Measurements from ENCODE around the gene CNPY4.

The CNPY4 gene, protein sequence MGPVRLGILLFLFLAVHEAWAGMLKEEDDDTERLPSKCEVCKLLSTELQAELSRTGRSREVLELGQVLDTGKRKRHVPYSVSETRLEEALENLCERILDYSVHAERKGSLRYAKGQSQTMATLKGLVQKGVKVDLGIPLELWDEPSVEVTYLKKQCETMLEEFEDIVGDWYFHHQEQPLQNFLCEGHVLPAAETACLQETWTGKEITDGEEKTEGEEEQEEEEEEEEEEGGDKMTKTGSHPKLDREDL

DNA sequence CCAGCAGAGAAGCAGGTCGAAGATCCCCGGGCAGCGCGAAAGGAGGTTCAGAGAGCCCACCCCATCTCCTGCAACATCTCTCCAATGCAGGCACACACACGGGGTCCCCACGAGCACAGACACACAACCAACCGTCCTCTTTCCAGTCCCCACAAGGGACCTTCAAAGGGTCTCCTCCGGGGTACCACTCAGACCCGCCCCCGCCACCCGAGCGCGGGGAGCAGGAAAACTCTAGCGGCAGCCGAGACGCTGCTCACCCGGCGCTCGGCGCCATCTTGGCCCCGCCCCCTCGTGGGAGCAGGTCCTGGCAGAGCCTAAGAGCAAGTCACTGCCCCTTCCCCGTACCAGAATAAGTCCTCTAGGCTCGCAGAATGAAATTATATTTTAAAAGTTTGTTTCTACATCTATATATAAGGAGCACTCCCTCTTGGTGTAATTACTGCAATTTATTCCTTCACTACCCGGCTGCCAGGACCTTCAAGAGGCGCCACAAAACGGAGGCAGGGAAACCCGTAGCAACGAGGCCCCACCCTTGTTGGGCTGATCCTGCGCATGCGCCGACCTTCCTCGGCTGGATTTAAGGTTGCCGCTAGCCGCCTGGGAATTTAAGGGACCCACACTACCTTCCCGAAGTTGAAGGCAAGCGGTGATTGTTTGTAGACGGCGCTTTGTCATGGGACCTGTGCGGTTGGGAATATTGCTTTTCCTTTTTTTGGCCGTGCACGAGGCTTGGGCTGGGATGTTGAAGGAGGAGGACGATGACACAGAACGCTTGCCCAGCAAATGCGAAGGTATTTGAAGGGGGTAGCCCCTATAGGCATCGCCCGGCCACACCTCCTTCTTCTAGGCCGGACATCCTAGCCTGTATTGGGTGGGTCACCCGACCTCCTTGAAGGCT, at the start of gene CNPY4, which contains the start of gene TAF6:
Gene CNPY4 (plus strand): TSS at position 563 of the 898 bp plus-strand sequence. CDS start 111 bp downstream, at position 674.
Gene TAF6 (minus strand): TSS at position 287 of the 898 bp plus-strand sequence. CDS start 5,149 bp downstream, outside the sequence.
- peak; percentile 97 for DNase-seq (ENCODE audit: low spot score)

DNA sequence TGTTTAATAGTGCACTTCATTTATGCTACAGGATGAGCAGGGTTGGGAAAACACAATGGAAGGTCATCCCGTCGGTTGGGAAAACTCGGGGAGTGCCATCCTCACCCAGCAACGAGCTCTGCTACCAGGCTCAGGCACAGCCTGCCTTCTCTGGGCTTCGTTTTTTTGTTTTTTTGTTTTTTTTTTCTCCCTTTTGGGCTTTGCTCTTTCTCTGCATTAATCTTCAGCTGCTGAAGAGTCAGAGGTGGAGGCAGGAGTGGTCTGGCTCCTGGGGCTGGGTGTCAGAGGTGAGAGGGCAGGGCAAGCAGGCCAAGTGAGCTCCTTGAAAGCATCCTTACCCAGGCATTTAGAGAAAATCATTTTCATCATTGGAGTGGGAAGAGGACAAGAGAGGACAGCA, 49.4 kb upstream of the CNPY4 start:
- no peak for DNase-seq (ENCODE audit: low spot score)

DNA sequence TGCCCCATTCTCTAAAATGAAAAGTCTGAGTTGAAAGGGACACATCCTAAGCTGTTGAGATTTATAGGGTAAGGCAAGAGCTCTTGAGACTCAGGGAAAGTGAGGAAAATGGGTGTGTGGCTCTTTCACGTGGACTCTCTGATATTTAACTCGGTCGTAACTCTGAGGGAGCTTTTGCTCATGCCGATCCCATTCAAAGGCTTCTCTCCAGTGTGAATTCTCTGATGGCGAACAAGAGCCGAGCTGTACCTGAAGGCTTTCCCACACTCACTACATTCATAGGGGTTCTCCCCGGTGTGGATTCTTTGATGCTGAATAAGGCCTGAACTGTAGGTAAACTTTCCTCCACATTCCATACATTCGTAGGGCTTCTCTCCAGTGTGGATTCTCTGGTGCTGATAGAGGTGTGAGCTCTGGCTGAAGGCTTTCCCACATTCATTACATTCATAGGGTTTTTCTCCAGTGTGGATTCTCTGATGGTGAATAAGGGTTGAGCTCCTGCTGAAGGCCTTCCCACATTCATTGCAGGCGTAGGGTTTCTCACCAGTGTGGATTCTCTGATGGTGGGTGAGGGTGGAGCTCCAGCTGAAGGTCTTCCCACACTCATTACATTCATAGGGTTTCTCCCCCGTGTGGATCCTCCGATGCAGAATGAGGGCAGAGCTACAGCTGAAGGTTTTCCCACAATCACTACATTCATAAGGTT, 48.3 kb upstream of the CNPY4 start:
- DNase-seq (ENCODE audit: low spot score), result no peak

DNA sequence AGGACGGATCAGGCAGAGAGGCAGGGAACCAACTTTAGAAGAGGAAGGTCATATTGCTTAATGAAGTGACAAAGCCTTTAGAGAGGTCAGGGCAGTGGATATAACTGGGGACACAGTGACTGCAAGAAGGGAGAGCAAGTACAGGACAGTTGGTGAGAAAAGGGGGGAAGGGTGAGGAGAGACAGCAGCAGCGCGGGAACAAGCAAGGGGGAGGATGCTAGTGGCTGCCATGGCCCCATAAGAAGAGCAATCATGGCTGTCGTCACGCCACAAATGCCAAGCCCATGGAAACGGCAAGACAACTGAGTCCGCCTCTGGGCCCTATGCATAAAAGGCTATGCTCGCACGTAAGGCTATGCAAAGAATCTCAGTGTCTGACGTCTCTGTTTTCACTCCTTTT, 47.0 kb upstream of the CNPY4 start:
- no peak for DNase-seq (ENCODE audit: low spot score)

DNA sequence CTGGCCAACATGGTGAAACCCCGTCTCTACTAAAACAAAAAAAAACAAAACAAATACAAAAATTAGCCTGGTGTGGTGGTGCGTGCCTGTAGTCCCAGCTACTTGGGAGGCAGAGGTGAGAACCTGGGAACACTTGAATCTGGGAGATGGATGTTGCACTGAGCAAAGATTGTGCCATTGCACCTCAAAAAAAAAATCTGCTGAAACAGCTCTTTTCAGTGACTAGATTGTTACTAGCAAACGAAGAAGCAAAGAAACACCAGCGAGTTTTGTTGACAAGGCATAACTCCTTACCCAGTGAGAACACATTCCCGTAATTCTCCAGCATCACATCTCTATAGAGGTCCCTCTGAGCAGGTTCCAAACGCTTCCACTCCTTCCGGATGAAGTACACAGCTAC, 44.6 kb upstream of the CNPY4 start:
- DNase-seq (ENCODE audit: low spot score), result no peak

DNA sequence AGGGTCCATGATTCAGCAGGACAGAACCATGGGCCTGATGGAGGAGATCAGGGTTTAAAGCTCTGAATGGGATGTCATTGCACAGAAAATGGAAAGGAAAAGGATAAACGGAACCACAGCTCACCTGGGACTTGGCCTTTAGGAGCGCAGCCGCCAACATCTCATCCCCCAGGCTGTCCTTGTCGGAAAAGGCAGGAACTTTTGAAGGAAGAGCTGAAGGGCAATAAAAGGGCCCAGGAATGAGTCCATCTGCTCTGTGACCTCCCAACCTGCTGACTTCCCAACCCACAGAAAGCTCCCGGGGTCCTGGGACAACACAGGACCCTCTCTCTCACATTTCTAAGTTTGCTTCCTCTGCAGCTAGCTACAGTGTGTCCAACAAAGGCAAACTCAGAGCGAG, 44.0 kb upstream of the CNPY4 start:
- DNase-seq (ENCODE audit: low spot score), result no peak

DNA sequence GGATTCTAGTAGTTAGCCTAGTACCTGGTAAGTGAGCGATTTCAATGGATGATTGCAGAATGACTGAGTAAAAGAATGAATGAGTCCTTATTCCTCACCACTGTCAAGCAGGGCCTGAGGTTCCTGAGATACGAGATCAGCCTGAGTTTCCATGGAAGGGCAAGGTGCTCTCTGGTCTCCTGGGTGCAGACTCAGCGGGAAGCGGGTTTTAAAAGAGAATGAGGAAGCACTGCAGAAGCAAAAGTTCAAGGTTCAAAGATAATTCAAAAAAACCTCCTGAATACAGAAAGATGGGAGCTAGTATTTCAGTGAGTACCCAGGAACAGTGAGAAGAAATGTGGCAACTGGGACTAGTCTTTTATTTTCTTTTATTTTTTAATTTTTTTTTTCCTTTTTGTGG, 42.2 kb upstream of the CNPY4 start:
- no peak for DNase-seq (ENCODE audit: low spot score)

DNA sequence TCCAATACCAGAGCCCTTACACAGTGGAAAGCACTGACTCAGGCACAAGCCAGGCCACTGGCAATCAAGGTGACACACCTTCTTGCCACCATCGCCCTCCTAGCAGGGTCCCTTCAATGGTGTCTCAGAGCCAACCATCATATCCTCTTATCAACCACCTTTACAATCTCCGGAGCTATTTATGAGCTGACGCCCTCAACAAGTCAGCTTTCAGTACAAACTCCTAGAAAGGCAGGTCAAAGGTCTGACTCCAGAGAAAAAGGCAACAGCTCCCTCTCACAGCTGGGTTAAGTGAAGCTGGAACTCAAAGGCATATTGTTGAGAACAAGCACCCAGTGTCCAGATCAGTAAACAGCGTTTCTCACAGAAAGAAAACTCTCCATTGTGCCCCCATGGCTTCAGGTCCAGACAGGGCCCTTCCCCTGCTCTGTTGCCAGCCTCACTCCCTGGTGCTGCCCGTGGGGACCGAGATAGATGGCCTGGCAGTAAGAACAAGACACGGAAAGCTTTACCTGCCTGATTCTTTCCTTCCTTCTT, 40.3 kb upstream of the CNPY4 start:
- no peak for DNase-seq (ENCODE audit: low spot score)

DNA sequence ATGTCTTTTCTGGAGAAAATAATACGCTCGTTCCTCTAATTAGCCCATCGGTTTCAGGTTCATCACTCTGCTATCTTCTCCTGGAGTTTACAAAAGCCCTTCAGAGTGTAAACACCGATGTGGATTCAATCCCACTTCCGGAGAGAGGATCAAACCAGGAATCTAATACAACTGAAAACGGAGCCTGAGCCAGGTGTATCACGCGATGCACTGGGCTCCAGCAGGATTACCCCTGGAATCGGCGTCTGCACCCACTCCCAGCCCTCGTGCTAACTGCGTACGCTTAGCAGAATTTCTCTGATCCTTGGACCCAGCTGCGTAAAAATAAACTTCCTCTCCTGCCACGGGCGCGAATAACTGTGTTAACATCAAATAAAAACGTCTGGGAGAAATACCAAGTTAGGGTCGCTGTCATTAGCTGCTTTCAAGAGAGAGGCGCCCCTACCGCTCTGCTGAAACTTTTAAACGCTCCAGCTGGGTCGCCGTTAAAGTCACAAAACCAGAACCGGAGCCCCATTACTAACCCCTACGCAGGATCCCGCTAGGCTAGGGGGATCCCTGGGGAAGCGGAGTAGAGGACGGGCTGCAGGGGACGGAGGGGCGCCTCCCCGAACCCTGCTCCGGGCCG, 38.4 kb upstream of the CNPY4 start:
- DNase-seq (ENCODE audit: low spot score), result no peak

DNA sequence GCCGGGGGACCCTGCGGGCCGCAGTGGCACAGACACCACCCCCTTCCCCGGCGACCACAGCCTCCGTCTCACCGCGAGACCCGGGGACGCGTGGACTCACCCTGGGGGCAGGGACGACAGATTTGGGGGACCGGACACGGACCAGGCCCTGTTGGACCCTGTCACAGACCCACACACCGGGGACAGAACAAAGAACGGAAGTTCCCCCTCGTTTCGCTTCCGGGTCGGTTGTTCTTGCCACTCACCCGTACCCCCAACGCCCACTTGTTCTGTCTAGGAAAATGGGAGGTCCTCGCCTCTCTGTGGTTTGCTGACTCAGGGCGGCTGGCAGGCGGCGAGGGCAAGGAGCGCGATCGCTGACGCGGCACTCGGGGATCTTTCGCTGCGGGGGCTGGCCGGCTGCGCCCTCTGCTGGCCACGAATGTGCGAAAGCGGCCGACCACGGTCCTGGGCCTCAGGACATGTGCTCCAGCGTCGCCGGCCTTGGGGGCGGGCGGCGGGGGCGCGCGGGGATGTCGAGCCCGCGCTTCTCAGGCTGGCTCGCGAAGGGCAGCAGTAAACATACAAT, 37.8 kb upstream of the CNPY4 start, which contains the start of gene ZNF3:
Gene ZNF3 (minus strand): TSS at position 189 of the 568 bp plus-strand sequence. CDS start 4,366 bp downstream, outside the sequence.
- peak; percentile 97 for DNase-seq (ENCODE audit: low spot score)

DNA sequence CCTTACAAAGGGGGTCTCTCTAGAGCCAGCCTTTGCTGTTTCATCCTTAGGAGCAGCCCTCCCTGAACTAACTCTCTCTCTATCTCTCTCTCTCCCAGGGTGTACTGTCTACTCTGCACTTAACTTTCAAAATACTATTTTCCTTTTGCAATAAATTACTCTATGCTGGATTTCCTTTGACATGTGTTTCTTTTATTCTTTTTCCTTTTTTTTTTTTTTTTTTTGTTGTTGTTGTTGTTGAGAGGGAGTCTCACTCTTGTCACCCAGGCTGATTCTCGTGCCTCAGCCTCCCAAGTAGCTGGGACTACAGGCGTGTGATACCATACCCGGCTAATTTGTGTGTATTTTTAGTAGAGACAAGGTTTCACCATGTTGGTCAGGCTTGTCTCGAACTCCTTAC, 36.5 kb upstream of the CNPY4 start:
- DNase-seq (ENCODE audit: low spot score), result no peak

DNA sequence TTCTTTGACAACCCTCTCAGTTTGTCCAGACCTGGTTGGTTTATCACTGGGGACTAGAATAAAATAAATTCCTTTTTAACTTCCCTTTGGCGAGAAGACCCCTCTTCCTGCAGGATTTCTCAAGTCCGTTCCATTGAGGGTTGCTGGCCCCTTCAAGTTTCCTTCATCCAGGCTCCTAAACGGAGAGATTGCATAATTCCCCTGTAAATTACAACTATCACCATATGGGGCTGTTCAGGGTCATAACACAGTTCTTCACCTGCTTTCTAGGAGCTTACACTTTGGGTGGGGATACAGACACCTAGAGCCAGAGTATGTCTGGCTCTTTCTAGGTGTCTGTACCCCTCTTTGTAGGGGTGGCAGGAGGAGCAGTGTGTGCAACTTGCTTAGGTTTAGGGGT, 33.9 kb upstream of the CNPY4 start:
- DNase-seq (ENCODE audit: low spot score), result no peak

DNA sequence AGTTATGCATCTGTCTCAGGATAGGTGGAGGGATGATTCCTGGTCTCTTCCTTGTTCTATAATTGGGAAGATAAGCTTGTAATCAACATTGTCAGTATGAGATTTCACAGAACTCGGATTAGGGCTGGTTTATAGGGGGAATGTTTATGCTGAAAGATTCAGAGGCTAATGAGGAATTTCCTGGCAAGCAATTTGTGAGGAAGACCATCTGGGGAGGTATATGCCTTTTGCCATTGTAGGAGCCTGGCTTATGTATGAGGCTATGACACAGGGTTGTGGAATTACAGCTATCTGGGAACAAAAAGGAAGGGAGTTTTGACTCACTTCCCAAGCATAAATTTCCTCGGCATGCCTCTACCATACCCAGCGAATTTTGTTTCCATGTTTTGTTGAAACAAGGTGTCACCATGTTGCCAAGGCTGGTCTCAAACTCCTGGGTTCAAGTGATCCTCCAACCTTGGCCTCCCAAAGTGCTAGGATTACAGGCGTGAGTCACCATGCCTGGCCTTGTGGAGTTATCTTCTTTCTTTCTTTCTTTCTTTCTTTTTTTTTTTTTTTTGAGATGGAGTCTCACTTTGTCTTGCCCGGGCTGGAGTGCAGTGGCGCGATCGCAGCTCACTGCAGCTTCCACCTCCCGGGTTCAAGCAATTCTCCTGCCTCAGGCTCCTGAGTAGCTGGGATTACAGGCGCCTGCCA, 32.2 kb upstream of the CNPY4 start:
- DNase-seq (ENCODE audit: low spot score), result peak; percentile 99

DNA sequence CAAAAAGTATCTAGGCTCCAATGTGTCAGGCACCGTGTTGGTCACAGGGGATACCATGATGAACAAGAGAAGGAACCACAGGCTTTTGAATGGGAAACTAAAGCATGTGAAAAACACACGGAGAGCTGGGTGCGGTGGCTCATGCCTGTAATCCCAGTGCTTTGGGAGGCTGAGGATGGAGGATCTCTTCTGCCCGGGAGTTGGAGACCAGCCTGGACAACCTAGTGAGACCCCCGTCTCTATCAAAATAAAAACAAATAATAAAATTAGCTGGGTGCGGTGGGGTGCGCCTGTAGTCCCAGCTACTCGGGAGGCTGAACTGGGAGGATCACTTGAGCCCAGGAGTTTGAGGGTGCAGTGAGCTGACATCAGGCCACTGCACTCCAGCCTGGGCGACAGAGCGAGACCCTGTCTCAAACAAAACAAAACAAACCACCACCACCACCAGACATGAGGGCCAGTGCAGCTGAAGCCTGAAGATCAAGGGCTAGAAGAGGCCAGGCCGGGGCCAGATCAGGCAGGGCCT, 31.3 kb upstream of the CNPY4 start:
- DNase-seq (ENCODE audit: low spot score), result no peak

DNA sequence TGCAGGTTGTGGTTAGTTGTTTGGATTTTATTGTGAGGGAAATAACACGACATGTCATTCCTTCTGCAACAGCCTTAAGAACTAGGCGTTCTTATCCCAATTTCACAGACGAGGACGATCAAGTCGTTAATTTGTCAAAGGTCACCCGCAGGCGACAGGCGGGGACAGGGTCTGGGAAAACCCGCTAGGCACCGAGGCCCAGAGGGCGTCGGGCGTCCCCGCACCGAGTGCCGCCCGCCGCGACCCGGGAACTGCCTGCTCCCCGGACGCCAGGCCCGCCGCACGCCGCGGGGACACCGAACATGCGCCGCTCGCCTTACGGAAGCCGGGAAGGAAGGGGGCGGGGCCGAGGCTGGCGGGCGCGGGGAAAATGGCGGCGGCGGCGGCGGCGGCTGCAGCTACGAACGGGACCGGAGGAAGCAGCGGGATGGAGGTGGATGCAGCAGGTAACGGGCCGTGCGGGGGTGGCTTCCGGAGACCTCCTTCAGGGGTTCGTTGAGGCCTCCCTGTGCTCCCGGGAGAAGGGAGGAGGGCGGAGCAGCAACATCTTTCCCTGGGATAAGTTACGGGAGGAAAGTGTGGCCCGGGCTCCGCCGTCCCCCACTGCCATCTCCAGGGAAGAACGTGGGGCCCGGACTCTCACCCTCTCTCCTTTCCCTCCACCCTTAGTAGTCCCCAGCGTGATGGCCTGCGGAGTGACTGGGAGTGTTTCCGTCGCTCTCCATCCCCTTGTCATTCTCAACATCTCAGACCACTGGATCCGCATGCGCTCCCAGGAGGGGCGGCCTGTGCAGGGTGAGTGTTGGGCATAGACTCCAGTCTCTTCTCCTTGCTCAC, 30.6 kb upstream of the CNPY4 start, which contains the start of gene COPS6:
Gene COPS6 (plus strand): TSS at position 349 of the 837 bp plus-strand sequence. CDS start 22 bp downstream, at position 371.
- no peak for DNase-seq (ENCODE audit: low spot score)

DNA sequence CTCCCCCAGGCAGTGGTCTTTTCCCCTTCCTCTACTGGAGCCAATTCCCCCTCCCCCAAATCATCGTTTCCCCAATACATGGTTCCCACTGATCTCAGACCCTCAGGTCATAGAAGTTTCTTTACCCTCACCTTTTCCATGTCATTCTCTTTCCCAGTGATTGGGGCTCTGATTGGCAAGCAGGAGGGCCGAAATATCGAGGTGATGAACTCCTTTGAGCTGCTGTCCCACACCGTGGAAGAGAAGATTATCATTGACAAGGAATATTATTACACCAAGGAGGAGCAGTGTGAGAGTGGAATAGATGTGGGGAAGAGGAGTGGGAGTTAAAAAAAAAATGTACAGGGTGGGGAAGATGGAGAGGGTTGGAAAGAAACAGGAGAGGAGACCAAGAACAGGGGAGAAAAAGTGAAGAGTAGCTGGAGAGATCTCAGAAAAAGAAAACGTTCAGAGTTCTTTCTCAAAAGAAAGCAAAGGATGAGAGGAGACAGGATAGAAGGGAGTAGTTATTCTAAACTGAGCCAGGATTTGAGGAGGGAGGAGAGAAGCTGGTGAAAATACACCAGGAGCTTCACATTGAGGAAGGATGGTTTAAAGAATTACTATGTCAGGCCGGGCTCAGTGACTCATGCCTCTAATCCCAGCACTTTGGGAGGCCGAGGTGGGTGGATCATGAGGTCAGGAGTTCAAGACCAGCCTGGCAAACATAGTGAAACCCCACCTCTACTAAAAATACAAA, 29.8 kb upstream of the CNPY4 start:
- no peak for DNase-seq (ENCODE audit: low spot score)

DNA sequence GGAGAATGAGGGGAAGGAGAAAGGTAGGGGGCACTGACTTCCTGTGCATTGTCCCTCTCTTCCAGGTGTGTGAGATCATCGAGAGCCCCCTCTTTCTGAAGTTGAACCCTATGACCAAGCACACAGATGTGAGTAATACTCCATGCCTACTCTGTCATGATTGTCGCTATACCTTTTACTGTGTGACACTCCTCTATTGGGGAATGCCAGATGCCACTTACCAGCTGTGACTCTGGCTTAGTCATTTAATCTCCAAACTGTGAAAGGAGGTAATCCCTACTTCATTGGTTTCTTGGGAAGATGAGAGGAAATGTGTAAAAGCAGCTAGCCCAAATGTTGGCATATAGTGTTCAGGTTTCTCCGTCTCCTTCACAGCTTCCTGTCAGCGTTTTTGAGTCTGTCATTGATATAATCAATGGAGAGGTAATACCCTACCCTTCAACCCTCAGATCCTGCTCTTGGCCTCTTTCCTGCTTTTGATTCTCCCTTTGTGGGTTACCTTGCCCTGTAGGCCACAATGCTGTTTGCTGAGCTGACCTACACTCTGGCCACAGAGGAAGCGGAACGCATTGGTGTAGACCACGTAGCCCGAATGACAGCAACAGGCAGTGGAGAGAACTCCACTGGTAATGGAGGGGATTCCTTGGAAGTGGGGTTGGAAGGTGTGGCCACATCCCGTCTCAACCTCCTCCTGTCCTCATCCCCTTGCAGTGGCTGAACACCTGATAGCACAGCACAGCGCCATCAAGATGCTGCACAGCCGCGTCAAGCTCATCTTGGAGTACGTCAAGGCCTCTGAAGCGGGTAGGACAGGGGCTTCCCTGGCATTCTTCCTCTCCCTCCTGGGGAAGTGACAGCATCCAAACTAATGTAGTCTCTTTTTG, 28.7 kb upstream of the CNPY4 start:
- no peak for DNase-seq (ENCODE audit: low spot score)
